A673 (cell line): ENCODE data around the gene TSKU. TPM values are rescaled to one million over a fixed set of nuclear protein-coding genes. Genes with fewer than 3 reads are reported as not detected.

Experiments
- BruUV-seq: library from RNA; stranded (reverse); fragments of 400-500 nt; replicated peaks from 2 replicates; lab custom pipeline; 2021; lab: Mats Ljungman, UMichigan
- CTCF ChIA-PET: fragments of 300-600 bp; sonication (Branson Sonifier 250); formaldehyde crosslinking; loops from one replicate; lab custom pipeline; 2022; ENCODE audit warnings: antibody characterized with exemption; lab: Charles Lee
- POLR2A ChIA-PET: fragments of 300-600 bp; sonication (Branson Sonifier 250); formaldehyde crosslinking; loops from one replicate; lab custom pipeline; 2022; ENCODE audit warnings: antibody characterized with exemption; ENCODE audit not compliant: low non-redundant PET; lab: Charles Lee
- DNase-seq: peaks from one replicate; pipeline ENCODE4 v3.0.0-alpha.2; 2015; ENCODE audit warnings: low spot score
- H3K27ac ChIP-seq: fragments of 200-600 bp; sonication (generic); 2 replicates; pipeline ENCODE4 v1.5.1; 2016; ENCODE audit warnings: mixed run types, low read depth, mild to moderate bottlenecking, mixed read lengths, antibody characterized with exemption, low read length; ENCODE audit not compliant: poor library complexity, severe bottlenecking
- H3K27me3 ChIP-seq: fragments of 200-600 bp; sonication (generic); replicated peaks from 2 replicates; pipeline ENCODE4 v1.6.1; 2017; ENCODE audit warnings: mixed run types, low read depth, mild to moderate bottlenecking, mixed read lengths, antibody characterized with exemption, low read length; ENCODE audit not compliant: insufficient read depth, poor library complexity
- H3K36me3 ChIP-seq: fragments of 200-600 bp; sonication (generic); 2 replicates; pipeline ENCODE4 v1.6.1; 2016; ENCODE audit warnings: mixed run types, mild to moderate bottlenecking, mixed read lengths, antibody characterized with exemption, low read length; ENCODE audit not compliant: insufficient read depth, poor library complexity, severe bottlenecking
- H3K4me1 ChIP-seq: fragments of 200-600 bp; sonication (generic); 2 replicates; pipeline ENCODE4 v1.6.1; 2017; ENCODE audit warnings: mixed run types, mild to moderate bottlenecking, mixed read lengths, antibody characterized with exemption, low read length; ENCODE audit not compliant: insufficient read depth, poor library complexity, severe bottlenecking
- H3K4me3 ChIP-seq: fragments of 200-600 bp; sonication (generic); 2 replicates; pipeline ENCODE4 v1.5.1; 2016; ENCODE audit warnings: low read depth, mixed run types, mild to moderate bottlenecking, mixed read lengths, low read length; ENCODE audit not compliant: poor library complexity, severe bottlenecking
- H3K9me3 ChIP-seq: fragments of 200-600 bp; sonication (generic); 2 replicates; pipeline ENCODE4 v1.6.1; 2016; ENCODE audit warnings: mixed run types, low read depth, mild to moderate bottlenecking, mixed read lengths, antibody characterized with exemption, low read length; ENCODE audit not compliant: poor library complexity, severe bottlenecking
- CTCF ChIP-seq: fragments of 300-800, 200-600 bp; sonication (generic); conservative IDR thresholded peaks from 2 replicates; pipeline ENCODE4 v1.5.1; 2017; ENCODE audit warnings: low read depth, mild to moderate bottlenecking, antibody characterized with exemption, low read length, moderate library complexity, mixed read lengths
- EZH2 ChIP-seq: fragments of 200-600 bp; sonication (generic); IDR thresholded peaks from 2 replicates; pipeline ENCODE4 v1.6.1; 2017; ENCODE audit warnings: borderline replicate concordance, low read depth, mild to moderate bottlenecking, mixed read lengths, antibody characterized with exemption, low read length; ENCODE audit not compliant: poor library complexity, severe bottlenecking
- intact Hi-C: fragments of 100-400 bp; cut with micrococcal nuclease; formaldehyde crosslinking; loops from one replicate; pipeline ENCODE4 v1.10.0; 2022; ENCODE audit not compliant: unreplicated experiment
- total RNA-seq: library from RNA; stranded (reverse); gene quantifications from 2 replicates; pipeline ENCODE4 v1.2.3, GENCODE V29; 2021

The TSKU gene
- total RNA-seq, 1 experiment from 2014 or later = 25.3 TPM

- Histone ChIP-seq H3K36me3 (no peaks in the 10 kb centered on the region), H3K27me3 (no peaks in the 10 kb centered on the region), H3K4me1 (peaks cover 14% of the 10 kb centered on the region), H3K9me3 (no peaks in the 10 kb centered on the region), H3K4me3 (no peak overlapping the region), H3K27ac (no peak overlapping the region)
- TF ChIP-seq CTCF = no peak
- no peak for TF ChIP-seq EZH2
- no TSS peak for BruUV-seq
- POLR2A ChIA-PET = no interaction called here
- DNase-seq = no peak
- intact Hi-C loops = no loop called here
- CTCF ChIA-PET = interaction anchor here (1.1 to 4.0 kb wide), 2 partner anchors 66 to 79 kb away, joined by 3 to 31 read pairs; no protein-coding TSS in a partner anchor
These were observed 18.1 kb downstream of the TSKU start for GRCh38 chr11:76801225-76801624.

GRCh38 chr11:76801736-76802135, 18.6 kb downstream of the TSKU start:
- DNase-seq = no peak
- ChIA-PET POLR2A (no interaction called here), CTCF (interaction anchor here (1.1 to 4.0 kb wide), 2 partner anchors 67 to 80 kb away, joined by 3 to 31 read pairs; no protein-coding TSS in a partner anchor)
- H3K4me1 ChIP-seq = peaks cover 19% of the 10 kb centered on the region
- BruUV-seq = no TSS peak
- H3K36me3 ChIP-seq = no peaks in the 10 kb centered on the region
- intact Hi-C loops = no loop called here
- H3K27ac ChIP-seq = no peak overlapping the region
- H3K4me3 ChIP-seq = no peak overlapping the region
- no peaks in the 10 kb centered on the region for H3K27me3 ChIP-seq
- TF ChIP-seq CTCF (no peak), EZH2 (no peak)
- H3K9me3 ChIP-seq = no peaks in the 10 kb centered on the region

- no TSS peak for BruUV-seq
- no peaks in the 10 kb centered on the region for H3K27me3 ChIP-seq
These were observed 19.0 kb downstream of the TSKU start for GRCh38 chr11:76802151-76802550.

More at GRCh38 chr11:76802151-76802550, 19.0 kb downstream of the TSKU start:
- Histone ChIP-seq H3K4me3 (no peak overlapping the region), H3K4me1 (peaks cover 23% of the 10 kb centered on the region), H3K9me3 (no peaks in the 10 kb centered on the region), H3K36me3 (no peaks in the 10 kb centered on the region), H3K27ac (no peak overlapping the region)
- TF ChIP-seq EZH2 (no peak), CTCF (no peak)
- intact Hi-C loops = no loop called here
- CTCF ChIA-PET = interaction anchor here (1.1 kb wide), 1 partner anchor 80 kb away, joined by 3 read pairs; no protein-coding TSS in a partner anchor
- POLR2A ChIA-PET = no interaction called here
- DNase-seq = no peak
